Fibroblast of lung (primary cell): Measurements from ENCODE around the gene SACM1L. TPM values are rescaled to one million over a fixed set of nuclear protein-coding genes. Genes with fewer than 3 reads are reported as not detected.

ENCODE experiments used
- DNase-seq, 2 donors: peaks; one replicate each; pipeline versions ENCODE4 v3.0.0 to v3.0.0-alpha.2; 2010; ENCODE audit warnings: low read depth in 2 of 2
- H2AFZ ChIP-seq: 2 replicates; pipeline ENCODE4 v1.5.1; 2012; ENCODE audit warnings: low read length, control low read depth, inconsistent platforms
- H3K27ac ChIP-seq: 2 replicates; pipeline ENCODE4 v1.5.1; 2011; ENCODE audit warnings: low read length, control low read depth; ENCODE audit not compliant: insufficient read depth
- H3K27me3 ChIP-seq: 2 replicates; pipeline ENCODE4 v1.5.1; 2011; ENCODE audit warnings: mild to moderate bottlenecking, low read length; ENCODE audit not compliant: control insufficient read depth, insufficient read depth
- H3K36me3 ChIP-seq: 2 replicates; pipeline ENCODE4 v1.5.1; 2011; ENCODE audit warnings: low read length; ENCODE audit not compliant: control insufficient read depth, insufficient read depth
- H3K4me1 ChIP-seq: 2 replicates; pipeline ENCODE4 v1.5.1; 2011; ENCODE audit warnings: low read length; ENCODE audit not compliant: control insufficient read depth, insufficient read depth; ENCODE audit errors: extremely low read depth
- H3K4me2 ChIP-seq: 2 replicates; pipeline ENCODE4 v1.5.1; 2011; ENCODE audit warnings: low read length, control low read depth; ENCODE audit not compliant: insufficient read depth; ENCODE audit errors: extremely low read depth
- H3K4me3 ChIP-seq, 4 experiments: fragments of 200-600 bp in 1 of 4; sonication (generic) in 1 of 4; replicated peaks in 1 of 4; 2 replicates each; pipeline ENCODE4 v1.5.1; 2011 to 2016; ENCODE audit warnings: low read length in 4 of 4, low read depth in 3 of 4, mild to moderate bottlenecking in 3 of 4, control low read depth in 2 of 4, inconsistent platforms in 1 of 4, mixed read lengths in 1 of 4; ENCODE audit not compliant: insufficient read depth in 1 of 4; ENCODE audit errors: control extremely low read depth in 1 of 4
- H3K79me2 ChIP-seq: 2 replicates; pipeline ENCODE4 v1.5.1; 2012; ENCODE audit warnings: mild to moderate bottlenecking, low read length, inconsistent platforms; ENCODE audit not compliant: control insufficient read depth, insufficient read depth
- H3K9ac ChIP-seq: 2 replicates; pipeline ENCODE4 v1.5.1; 2011; ENCODE audit warnings: mild to moderate bottlenecking, low read length, control low read depth; ENCODE audit not compliant: insufficient read depth
- H3K9me3 ChIP-seq: 2 replicates; pipeline ENCODE4 v1.5.1; 2012; ENCODE audit warnings: low read depth, low read length; ENCODE audit not compliant: control insufficient read depth, insufficient read depth
- H4K20me1 ChIP-seq: 2 replicates; pipeline ENCODE4 v1.5.1; 2011; ENCODE audit warnings: low read length; ENCODE audit not compliant: control insufficient read depth, insufficient read depth; ENCODE audit errors: extremely low read depth
- EZH2 ChIP-seq: IDR thresholded peaks from 2 replicates; pipeline ENCODE4 v1.5.1; 2012; ENCODE audit warnings: low read length, control low read depth, mild to moderate bottlenecking; ENCODE audit errors: missing control alignments
- polyA plus RNA-seq, 2 donors: library from polyadenylated mRNA; depleted of rRNA in 1 of 2; stranded (reverse) in 1 of 2; unstranded in 1 of 2; fragments of >200 nt; gene quantifications; 2 replicates each; pipeline ENCODE4 v1.2.1, GENCODE V29; 2011 to 2012; ENCODE audit warnings: missing spikeins in 1 of 2
- total RNA-seq: library from RNA; depleted of rRNA; stranded (reverse); fragments of >200 nt; gene quantifications from 2 replicates; pipeline ENCODE4 v1.2.1, GENCODE V29; 2014
- TF ChIP-seq, protein P1 (sequence below), 2 donors: IDR thresholded peaks in 1 of 2; conservative IDR thresholded peaks in 1 of 2; 1 replicate in 1 of 2; 2 replicates in 1 of 2; pipeline ENCODE4 v1.5.1; 2011 to 2012; ENCODE audit warnings: low read length in 2 of 2, control low read depth in 1 of 2, inconsistent platforms in 1 of 2, low read depth in 1 of 2, mild to moderate bottlenecking in 1 of 2

The SACM1L gene
- total and polyA plus RNA-seq, 2 donors (not counting 1 experiment from before 2014, with no cell fraction given), result 33.3 to 41.8 TPM

DNA sequence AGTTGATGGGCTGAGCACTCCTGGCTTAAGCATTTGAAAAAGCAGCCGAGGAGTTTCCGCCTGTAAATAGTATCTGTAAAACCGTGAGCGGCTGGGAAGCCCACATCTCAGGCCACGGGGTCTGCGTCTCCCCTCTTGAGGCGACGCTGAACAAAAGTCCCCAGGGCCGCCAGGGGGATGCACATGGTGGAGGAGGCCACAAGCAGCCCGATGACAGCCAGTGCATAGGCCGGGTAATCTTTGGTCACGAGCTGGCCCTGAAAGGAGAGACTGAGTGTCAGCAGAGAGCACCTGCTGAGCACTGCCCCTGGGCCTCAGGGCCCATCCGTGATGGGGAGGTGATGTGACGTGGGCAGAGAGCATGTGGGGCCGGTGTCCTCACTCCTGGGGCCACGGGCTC is 69.7 kb downstream of the SACM1L start:
- Histone ChIP-seq H3K9ac (no peak overlapping the region), H3K9me3 (no peaks in the 10 kb centered on the region), H3K27ac (no peak overlapping the region), H3K4me3 (no peak overlapping the region), H3K36me3 (no peaks in the 10 kb centered on the region), H3K4me2 (no peak overlapping the region), H4K20me1 (no peaks in the 10 kb centered on the region), H3K79me2 (no peaks in the 10 kb centered on the region), H2AFZ (no peak overlapping the region), H3K27me3 (peaks cover 3% of the 10 kb centered on the region), H3K4me1 (no peaks in the 10 kb centered on the region)
- no peak for DNase-seq
- no peak for TF ChIP-seq EZH2
- TF ChIP-seq, protein P1, sequence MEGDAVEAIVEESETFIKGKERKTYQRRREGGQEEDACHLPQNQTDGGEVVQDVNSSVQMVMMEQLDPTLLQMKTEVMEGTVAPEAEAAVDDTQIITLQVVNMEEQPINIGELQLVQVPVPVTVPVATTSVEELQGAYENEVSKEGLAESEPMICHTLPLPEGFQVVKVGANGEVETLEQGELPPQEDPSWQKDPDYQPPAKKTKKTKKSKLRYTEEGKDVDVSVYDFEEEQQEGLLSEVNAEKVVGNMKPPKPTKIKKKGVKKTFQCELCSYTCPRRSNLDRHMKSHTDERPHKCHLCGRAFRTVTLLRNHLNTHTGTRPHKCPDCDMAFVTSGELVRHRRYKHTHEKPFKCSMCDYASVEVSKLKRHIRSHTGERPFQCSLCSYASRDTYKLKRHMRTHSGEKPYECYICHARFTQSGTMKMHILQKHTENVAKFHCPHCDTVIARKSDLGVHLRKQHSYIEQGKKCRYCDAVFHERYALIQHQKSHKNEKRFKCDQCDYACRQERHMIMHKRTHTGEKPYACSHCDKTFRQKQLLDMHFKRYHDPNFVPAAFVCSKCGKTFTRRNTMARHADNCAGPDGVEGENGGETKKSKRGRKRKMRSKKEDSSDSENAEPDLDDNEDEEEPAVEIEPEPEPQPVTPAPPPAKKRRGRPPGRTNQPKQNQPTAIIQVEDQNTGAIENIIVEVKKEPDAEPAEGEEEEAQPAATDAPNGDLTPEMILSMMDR (conservative IDR thresholded peaks at IDR 0.05 in 1 of 2, IDR thresholded peaks at IDR 0.05 in 1 of 2; ENCODE audit: low read depth in 1 of 2, low read length in 2 of 2), result no peak

- TF ChIP-seq, protein P1 (conservative IDR thresholded peaks at IDR 0.05 in 1 of 2, IDR thresholded peaks at IDR 0.05 in 1 of 2; ENCODE audit: low read depth in 1 of 2, low read length in 2 of 2), result no peak
- no peak for TF ChIP-seq EZH2
- H3K4me1 ChIP-seq, result no peaks in the 10 kb centered on the region
- no peak overlapping the region for H3K9ac ChIP-seq
- no peaks in the 10 kb centered on the region for H3K36me3 ChIP-seq
- H2AFZ ChIP-seq, result no peak overlapping the region
- no peak overlapping the region for H3K27ac ChIP-seq
- no peak overlapping the region for H3K4me2 ChIP-seq
- no peak overlapping the region for H3K4me3 ChIP-seq
- H3K27me3 ChIP-seq, result peaks cover 3% of the 10 kb centered on the region
- no peaks in the 10 kb centered on the region for H4K20me1 ChIP-seq
- DNase-seq, result no peak
- H3K79me2 ChIP-seq, result no peaks in the 10 kb centered on the region
- H3K9me3 ChIP-seq, result no peaks in the 10 kb centered on the region
Measured at GRCh38 chr3:45759851-45760250, 70.7 kb downstream of the SACM1L start.

DNA sequence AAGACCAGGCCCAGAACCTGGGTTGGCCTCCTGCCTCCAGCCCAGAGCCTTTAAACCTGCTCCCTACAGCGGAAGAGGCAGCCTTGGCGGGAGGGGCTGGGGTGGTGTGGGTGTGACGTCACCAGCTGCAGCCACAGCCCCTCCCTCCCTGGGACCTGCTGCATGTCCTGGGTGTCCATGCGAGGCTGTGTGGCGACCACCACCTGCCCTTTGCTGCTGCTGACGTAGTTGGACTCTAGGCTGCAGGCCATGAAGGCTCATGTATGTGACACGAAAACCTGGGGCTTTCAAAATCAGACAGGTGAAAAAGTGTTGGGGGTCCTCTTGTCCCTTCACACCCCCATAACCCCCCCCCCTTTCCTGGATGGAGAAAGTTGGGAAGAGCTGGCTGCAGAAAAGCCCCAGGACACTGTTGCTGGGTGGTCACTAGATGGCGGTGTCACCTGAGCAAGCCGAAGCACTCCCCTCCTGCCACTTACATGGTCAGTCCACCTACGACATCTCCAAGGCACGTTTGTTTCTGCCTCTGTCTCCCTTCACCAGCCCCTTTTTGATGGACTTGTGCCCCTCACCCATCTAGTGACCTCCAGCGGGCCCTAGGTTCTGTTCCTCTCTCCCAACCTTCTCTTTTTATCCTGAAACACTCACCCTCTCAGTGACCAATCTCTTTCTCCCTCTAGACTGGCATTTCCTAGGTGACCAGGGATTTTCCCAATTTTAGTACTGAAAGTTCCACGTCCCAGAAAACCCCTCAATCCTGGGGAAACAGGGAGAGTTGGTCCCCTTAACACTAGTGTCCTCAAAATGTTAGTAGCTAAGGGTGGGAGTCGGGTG is 71.9 kb downstream of the SACM1L start:
- no peaks in the 10 kb centered on the region for H3K36me3 ChIP-seq
- no peaks in the 10 kb centered on the region for H3K79me2 ChIP-seq
- H3K4me3 ChIP-seq, result no peak overlapping the region
- no peaks in the 10 kb centered on the region for H4K20me1 ChIP-seq
- H3K27ac ChIP-seq, result no peak overlapping the region
- TF ChIP-seq, protein P1 (conservative IDR thresholded peaks at IDR 0.05 in 1 of 2, IDR thresholded peaks at IDR 0.05 in 1 of 2; ENCODE audit: low read depth in 1 of 2, low read length in 2 of 2), result peak; percentile 81 to 87
- TF ChIP-seq EZH2, result no peak
- no peaks in the 10 kb centered on the region for H3K9me3 ChIP-seq
- no peaks in the 10 kb centered on the region for H3K4me1 ChIP-seq
- no peak overlapping the region for H3K4me2 ChIP-seq
- H3K27me3 ChIP-seq, result peaks cover 3% of the 10 kb centered on the region
- H3K9ac ChIP-seq, result no peak overlapping the region
- H2AFZ ChIP-seq, result no peak overlapping the region
- DNase-seq, result peak; percentile 63 to 76
